NCI-H345 (cell line): ENCODE results near the gene OR7A5.
"Not testable (repeated sequence)": the region's sequence is repeated elsewhere in the genome, so short reads cannot be mapped to it uniquely, and the experiment has no call there.

Experiments used
- DNase-seq: peaks from one replicate; lab custom pipeline; 2025; lab: John Stamatoyannopoulos, UW

Gene OR7A5

GRCh38 chr19:14835011-14835410 is at the start of gene OR7A5, which contains the start of gene OR7C1:
Gene OR7A5, minus strand, starts transcription at chr19:14835185. Its CDS starts 6,944 bp downstream, at chr19:14828241.
Gene OR7C1, minus strand, starts transcription at chr19:14835185. Its CDS starts 35,049 bp downstream, at chr19:14800136.
- DNase-seq: no peak

- no peak for DNase-seq
These were observed 36.7 kb upstream of the OR7A5 start for GRCh38 chr19:14871619-14872230.

GRCh38 chr19:14868497-14868896 is 33.5 kb upstream of the OR7A5 start:
- no peak for DNase-seq

DNA sequence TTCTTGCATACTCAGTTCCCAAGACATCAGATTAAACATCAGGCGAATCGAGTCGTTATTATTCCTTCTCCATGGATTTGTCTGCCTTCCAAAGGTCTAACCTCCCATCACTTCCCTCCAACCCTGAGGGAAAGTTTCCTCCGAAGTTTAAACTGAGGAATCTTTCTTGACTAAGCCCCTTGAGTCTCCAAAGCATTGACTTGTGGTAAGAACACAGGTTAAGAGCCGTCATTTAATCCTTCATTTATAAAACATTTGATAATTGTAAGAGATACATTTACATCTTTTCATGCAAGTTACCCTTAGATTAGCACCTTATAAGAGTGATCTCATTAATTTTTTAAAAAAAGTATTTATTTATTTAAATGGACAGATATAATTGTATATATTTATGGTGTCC is 13.8 kb upstream of the OR7A5 start, which contains the start of gene OR7A10:
TSS of gene OR7A10 (minus strand) at position 101 of the 400 bp plus-strand sequence. CDS start 7,045 bp downstream, outside the sequence.
- no peak for DNase-seq

DNA sequence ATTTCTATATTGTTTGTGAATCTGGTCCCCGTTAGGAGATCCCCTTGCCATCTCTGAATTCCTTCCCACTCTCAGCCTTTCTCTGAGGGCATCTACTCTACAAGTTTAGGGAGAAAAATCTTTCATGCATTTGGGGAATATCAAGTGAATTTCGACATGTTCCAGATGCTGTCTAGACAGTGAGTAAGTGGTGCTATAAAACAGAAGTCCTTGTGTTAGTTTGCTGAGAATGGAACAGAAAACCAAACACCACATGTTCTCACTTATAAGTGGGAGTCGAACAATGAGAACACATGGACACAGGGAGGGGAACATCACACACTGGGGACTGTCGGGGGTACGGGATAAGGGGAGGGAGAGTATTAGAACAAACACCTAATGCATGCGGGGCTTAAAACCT is 8.6 kb upstream of the OR7A5 start:
- DNase-seq: no peak

GRCh38 chr19:14843169-14843568 is 8.2 kb upstream of the OR7A5 start:
- no peak for DNase-seq

DNA sequence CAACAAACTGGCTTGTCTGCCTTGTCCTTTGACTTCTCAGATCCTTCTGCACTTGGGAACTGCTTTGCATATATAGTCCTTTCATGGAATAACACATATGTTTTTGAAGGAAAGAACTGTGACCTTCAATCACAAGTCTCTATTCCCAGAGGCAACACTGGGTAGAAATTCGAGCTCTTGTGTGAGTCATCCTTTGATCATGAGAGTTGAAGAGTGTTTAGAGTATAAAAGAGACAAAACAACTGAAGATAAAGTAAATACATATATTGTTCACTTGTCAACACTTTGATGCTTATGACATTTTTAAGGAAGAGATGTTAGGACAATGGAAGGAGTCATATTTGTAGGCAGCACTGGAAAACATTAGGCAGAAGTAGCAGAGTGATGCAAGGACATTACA is 5.2 kb upstream of the OR7A5 start:
- DNase-seq: no peak

DNA sequence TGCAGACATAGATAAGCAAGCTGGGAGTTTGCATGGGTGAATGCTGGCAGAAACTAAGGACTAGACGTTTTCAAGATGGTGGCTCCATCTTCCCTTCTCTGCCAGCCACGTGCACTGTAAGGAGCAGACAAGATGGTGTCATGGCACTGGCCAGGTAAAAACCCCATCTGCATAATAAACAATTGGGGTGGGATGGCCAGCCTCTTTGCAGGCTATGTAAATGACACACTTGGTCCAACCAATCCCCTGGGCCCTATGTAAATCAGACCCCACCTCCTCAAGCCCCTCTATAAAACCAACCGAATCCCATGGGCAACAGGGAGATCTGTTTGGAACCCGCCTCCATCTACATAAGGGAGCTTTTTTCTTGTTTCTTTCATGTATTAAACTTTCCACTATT is 2.4 kb upstream of the OR7A5 start:
- no peak for DNase-seq

DNA sequence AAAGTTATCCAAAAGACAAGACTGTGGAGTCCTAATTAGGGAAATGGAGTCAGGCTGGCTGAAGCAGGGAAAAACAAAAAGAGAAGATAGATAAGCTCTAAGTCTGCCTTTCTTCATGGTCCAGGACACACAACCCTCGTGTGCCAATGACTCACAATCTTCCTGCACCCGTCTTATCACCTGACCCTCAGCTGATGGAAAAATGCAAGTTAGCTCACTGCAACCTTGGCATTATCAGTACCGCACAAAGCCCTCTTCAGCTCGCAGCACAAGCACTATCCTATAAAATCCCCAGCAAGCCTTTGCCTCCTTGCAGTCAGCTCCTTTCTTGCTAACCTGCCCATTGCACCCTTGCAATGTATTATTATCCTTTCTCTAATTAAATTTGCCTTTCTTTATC is 4.3 kb downstream of the OR7A5 start:
- no peak for DNase-seq

GRCh38 chr19:14826006-14826405 is 9.0 kb downstream of the OR7A5 start:
- no peak for DNase-seq

DNA sequence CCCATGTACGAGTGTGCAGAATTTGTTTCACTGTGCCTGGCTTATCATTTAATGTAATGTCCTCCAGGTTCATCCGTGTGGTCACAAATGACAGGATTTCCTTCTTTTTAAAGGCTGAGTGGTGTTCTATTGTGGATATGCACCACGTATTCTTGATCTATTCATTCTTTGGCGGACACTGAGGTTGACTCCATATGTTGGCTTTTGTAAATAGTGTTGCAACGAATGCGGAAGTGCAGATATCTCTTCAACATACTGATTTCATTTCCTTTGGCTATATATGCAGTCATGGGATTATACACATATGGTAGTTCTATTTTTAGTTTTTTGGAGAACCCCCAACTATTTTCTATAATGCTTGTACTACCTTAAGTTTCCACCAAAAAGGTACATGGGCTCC is 13.0 kb downstream of the OR7A5 start:
- no peak for DNase-seq

DNA sequence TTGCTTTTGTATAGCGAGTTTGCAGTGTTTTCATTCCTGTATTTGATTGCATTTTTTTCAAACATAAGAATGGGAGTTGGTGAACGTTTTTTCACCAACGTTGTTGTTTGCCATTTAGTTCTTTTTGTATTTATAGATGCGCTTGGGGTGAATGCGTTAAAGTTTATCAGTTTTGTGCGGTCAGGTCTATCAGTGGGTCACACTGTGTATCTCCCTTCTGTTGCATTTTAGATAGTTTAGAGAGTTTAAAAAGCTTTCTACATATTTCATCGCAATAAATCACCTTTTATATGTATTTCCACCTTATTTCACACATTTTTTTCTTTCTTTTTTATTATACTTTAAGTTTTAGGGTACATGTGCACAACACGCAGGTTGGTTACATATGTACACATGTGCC is 16.4 kb downstream of the OR7A5 start:
- no peak for DNase-seq

GRCh38 chr19:14817052-14817451 is 17.9 kb downstream of the OR7A5 start:
- no peak for DNase-seq

DNA sequence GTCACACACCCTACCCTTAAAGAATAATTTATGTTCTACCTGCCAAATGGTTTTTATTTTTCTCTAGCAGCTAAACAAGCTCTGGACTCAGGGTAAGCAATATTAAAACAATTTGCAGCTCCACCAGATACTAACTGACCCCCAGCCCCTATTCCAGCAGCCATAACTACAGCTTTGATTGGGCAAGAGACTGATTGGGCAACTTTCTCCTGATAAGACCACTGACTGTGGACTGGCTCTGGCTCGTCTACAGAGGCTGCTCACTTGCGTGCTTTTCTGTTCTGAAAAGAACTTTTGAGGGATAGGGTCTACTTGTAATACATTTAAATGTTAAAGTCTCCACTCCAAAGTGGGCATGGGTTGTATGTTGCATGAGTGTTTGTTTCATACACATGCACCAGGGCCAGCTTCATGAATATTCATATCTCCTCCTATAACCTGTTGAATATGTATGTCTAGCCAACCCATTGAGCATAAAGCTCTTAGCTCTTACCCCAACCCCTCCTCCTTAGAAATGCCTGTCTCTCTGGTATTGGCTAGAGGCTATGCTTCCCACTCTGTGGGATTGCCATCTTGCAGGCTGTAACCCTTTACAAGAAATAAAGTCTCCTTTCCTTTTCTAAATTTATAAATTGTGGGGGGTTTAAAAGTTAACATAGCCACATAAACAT is 19.9 kb downstream of the OR7A5 start:
- no peak for DNase-seq

DNA sequence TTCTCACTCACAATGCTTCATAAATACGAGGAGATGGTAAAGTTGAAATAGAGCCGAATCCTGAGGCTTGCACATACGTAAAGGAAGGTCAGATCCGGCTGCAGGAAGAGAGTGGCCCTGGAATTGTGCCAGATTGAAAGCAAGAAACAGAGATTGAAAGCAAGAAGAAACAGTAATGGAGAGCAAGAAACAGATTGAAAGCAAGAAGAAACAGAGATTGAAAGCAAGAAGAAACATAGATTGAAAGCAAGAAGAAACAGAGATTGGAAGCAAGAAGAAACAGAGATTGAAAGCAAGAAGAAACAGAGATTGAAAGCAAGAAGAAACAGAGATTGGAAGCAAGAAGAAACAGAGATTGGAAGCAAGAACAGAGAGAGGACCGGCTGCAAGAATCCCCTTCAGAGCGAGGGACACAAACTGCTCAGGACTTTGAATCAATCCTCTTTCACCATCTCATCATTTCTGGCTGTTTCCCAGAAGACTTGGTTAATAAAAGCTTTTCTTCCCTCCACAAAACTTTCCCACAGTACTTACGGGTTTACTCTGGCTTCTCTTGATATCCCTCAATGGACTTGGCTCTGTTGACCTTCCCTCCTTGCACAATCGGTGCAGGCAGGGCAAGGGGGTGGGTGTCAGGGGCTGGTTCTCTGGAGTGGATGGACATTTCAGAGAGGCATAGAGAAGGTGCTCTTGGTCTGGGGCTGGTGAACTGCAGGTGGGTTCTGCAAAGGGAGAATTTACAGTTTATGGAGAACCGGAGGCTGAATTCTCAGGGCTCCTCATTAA is 25.5 kb downstream of the OR7A5 start:
- no peak for DNase-seq

GRCh38 chr19:14804765-14805164 is 30.2 kb downstream of the OR7A5 start:
- DNase-seq: no peak

DNA sequence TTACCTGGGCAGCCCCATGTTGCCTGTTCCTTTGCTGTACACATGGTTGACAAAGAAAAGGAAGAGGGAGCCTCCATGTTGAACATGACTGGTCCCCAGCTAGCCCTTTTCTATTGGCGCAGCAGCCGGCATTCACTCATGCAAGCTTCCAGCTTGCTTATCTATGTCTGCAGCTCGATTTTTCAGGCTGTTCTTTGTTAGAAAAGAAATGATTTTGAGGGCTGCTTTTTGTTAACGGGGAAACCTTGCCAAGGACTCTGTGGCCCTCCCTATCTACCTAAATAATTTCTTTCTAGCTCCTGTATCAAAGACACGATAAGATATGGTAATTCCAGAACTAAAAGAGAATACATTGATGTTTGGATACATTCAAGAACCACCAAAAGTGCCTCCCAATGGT is 36.2 kb downstream of the OR7A5 start:
- DNase-seq: no peak

DNA sequence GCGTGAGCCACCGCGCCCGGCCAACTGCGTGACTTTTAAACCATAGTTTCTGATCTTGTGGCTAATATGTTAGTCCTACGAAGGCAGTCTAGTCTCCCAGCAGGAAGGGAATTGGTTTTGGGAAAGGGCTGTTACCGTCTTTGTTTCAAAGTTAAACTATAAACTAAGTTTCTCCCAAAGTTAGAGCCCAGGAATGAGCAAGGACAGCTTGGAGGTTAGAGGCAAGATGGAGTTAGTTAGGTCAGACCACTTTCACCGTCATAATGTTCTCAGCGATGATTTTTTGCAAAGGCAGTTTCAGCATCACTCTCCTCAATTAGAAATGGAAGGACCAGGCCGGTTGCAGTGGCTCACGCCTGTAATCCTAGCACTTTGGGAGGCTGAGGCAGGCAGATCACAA is 39.0 kb downstream of the OR7A5 start:
- no peak for DNase-seq

- DNase-seq: no peak
These were observed 39.8 kb downstream of the OR7A5 start for GRCh38 chr19:14795078-14795721.

- not testable (repeated sequence) for DNase-seq
These were observed 42.7 kb downstream of the OR7A5 start for GRCh38 chr19:14792250-14792649.

GRCh38 chr19:14786421-14786851 is 48.5 kb downstream of the OR7A5 start:
- DNase-seq: no peak

DNA sequence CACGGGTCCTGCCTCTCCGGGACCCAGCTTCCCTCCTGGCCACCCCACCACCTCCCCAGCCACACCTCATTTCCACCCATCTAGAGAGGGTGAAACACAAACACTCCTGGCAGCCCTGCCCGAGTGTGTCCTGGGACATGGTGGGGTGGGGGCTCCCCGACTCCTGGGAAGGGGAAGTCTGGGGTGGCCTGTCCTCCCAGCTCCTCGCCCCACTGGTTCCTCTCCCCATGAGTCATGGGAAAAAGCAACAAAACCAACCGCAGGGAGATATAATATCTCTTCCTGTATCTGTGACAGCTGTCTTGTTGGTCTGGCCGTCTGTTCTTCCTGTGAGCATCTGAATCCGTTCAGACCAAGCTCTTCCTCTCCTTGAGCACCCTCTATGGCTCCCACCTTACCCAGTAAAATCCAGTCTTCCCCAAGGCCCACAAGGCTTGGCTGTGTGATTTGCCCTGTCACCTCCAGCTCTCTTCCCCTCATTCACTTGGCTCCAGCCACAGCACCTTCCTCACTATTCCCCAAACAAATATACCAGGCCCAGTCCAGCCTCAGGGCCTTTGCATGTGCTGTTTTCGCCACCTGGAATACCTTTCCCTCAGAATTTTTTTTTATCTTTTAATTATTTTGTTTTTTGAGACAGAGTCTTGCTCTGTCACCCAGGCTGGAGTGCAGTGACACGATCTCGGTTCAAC is 49.7 kb downstream of the OR7A5 start:
- DNase-seq: not testable (repeated sequence)
